Keratinocyte (primary cell): ENCODE data around the gene METTL24. TPM values are rescaled to one million over a fixed set of nuclear protein-coding genes. Genes with fewer than 3 reads are reported as not detected.

ENCODE experiments used
- DNase-seq: peaks from one replicate; pipeline ENCODE4 v3.0.0-alpha.2; 2011; ENCODE audit warnings: low read depth, missing footprints, low spot score
- FAIRE-seq: peaks from 2 replicates; lab custom pipeline; 2011; peaks lifted over from hg19 to GRCh38; lab: Jason Lieb, UNC
- H2AFZ ChIP-seq: 2 replicates; pipeline ENCODE4 v1.6.0; 2012; ENCODE audit warnings: low read length, control low read depth, inconsistent platforms; ENCODE audit not compliant: control insufficient read depth
- H3K27ac ChIP-seq: 2 replicates; pipeline ENCODE4 v1.5.1; 2011; ENCODE audit warnings: low read length; ENCODE audit not compliant: control insufficient read depth, insufficient read depth
- H3K27me3 ChIP-seq: 3 replicates; pipeline ENCODE4 v1.6.0; 2011; ENCODE audit warnings: low read length; ENCODE audit not compliant: control insufficient read depth, insufficient read depth; ENCODE audit errors: extremely low read depth
- H3K36me3 ChIP-seq, 2 experiments: 2 replicates in 1 of 2; 3 replicates in 1 of 2; pipeline ENCODE4 v1.5.1; 2011; ENCODE audit warnings: low read length in 2 of 2, mild to moderate bottlenecking in 1 of 2; ENCODE audit not compliant: control insufficient read depth in 2 of 2, insufficient read depth in 2 of 2; ENCODE audit errors: extremely low read depth in 1 of 2
- H3K4me1 ChIP-seq: 3 replicates; pipeline ENCODE4 v1.5.1; 2011; ENCODE audit warnings: low read length; ENCODE audit not compliant: control insufficient read depth, insufficient read depth; ENCODE audit errors: extremely low read depth
- H3K4me2 ChIP-seq: 3 replicates; pipeline ENCODE4 v1.6.0; 2011; ENCODE audit warnings: low read depth, low read length; ENCODE audit not compliant: control insufficient read depth, insufficient read depth; ENCODE audit errors: extremely low read depth
- H3K4me3 ChIP-seq, 3 experiments: fragments of 200-600 bp in 1 of 3; sonication (generic) in 1 of 3; 2 replicates in 2 of 3; 3 replicates in 1 of 3; pipeline ENCODE4 v1.5.1; 2011 to 2016; ENCODE audit warnings: low read length in 3 of 3, mild to moderate bottlenecking in 3 of 3, control low read depth in 2 of 3, inconsistent platforms in 1 of 3, low read depth in 1 of 3, mixed read lengths in 1 of 3, mixed run types in 1 of 3, moderate library complexity in 1 of 3; ENCODE audit not compliant: control insufficient read depth in 2 of 3, insufficient read depth in 2 of 3; ENCODE audit errors: extremely low read depth in 1 of 3
- H3K79me2 ChIP-seq: 2 replicates; pipeline ENCODE4 v1.6.0; 2012; ENCODE audit warnings: low read length; ENCODE audit not compliant: control insufficient read depth, insufficient read depth
- H3K9ac ChIP-seq: 3 replicates; pipeline ENCODE4 v1.6.0; 2011; ENCODE audit warnings: low read length; ENCODE audit not compliant: control insufficient read depth, insufficient read depth; ENCODE audit errors: extremely low read depth
- H3K9me1 ChIP-seq: 3 replicates; pipeline ENCODE4 v1.6.0; 2011; ENCODE audit warnings: low read length; ENCODE audit not compliant: control insufficient read depth, insufficient read depth; ENCODE audit errors: extremely low read depth
- H3K9me3 ChIP-seq: 2 replicates; pipeline ENCODE4 v1.5.1; 2012; ENCODE audit warnings: low read depth, low read length; ENCODE audit not compliant: control insufficient read depth
- H4K20me1 ChIP-seq: 3 replicates; pipeline ENCODE4 v1.6.0; 2011; ENCODE audit warnings: low read length; ENCODE audit not compliant: control insufficient read depth, insufficient read depth; ENCODE audit errors: extremely low read depth
- EZH2 ChIP-seq: IDR thresholded peaks from one replicate; pipeline ENCODE4 v1.6.1; 2012; ENCODE audit warnings: inconsistent platforms, mild to moderate bottlenecking, low read length, moderate library complexity
- dilution Hi-C: fragments of 300-500 bp; cut with MboI; formaldehyde crosslinking; loops from one replicate; pipeline ENCODE4 v1.7.0; 2020; ENCODE audit warnings: low sequenced_read_pairs; ENCODE audit not compliant: extremely low pct_ligation_motif_present
- polyA plus RNA-seq, 5 experiments: library from polyadenylated mRNA; depleted of rRNA in 3 of 5; stranded (reverse) in 3 of 5; stranded (forward) in 1 of 5; unstranded in 1 of 5; fragments of >200 nt; gene quantifications; 1 replicate in 1 of 5; 2 replicates in 3 of 5; 3 replicates in 1 of 5; pipeline versions ENCODE4 v1.2.1 to v1.2.3, GENCODE V29; 2011 to 2012; ENCODE audit warnings: missing spikeins in 2 of 5, low read depth in 1 of 5, low replicate concordance in 1 of 5
- TF ChIP-seq, protein P1 (sequence below), 3 experiments: IDR thresholded peaks in 1 of 3; conservative IDR thresholded peaks in 1 of 3; optimal IDR thresholded peaks in 1 of 3; 2 replicates in 2 of 3; 3 replicates in 1 of 3; pipeline versions ENCODE3 to v1.5.1; 2011; ENCODE audit warnings: low read length in 3 of 3, mild to moderate bottlenecking in 3 of 3, moderate library complexity in 2 of 3, control low read depth in 1 of 3, inconsistent platforms in 1 of 3; ENCODE audit not compliant: insufficient read depth in 2 of 3; ENCODE audit errors: extremely low read depth in 1 of 3

Gene METTL24
- polyA plus RNA-seq, 1 donor (not counting 4 experiments of a cell fraction or from before 2014, with no cell fraction given): not detected

DNA sequence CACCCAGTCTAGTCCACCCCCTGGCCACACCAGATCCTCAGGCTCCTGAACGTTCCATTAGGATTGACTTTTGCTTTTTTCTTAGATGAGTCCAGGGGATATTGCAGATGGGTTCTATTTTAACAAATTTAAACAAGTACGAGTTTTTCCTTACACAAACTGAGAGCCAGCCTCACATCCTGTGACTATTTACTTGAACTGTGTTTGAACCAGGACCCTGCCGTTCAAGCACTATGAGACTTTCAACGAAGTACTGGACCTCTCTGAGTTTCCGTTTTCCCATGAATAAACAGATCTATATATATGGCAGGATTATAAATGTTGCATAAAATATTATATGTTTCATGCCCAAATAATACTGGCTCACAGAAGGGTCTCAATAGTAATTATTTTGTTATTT lies 1.4 kb upstream of the METTL24 start:
- TF ChIP-seq EZH2: no peak
- TF ChIP-seq, protein P1, sequence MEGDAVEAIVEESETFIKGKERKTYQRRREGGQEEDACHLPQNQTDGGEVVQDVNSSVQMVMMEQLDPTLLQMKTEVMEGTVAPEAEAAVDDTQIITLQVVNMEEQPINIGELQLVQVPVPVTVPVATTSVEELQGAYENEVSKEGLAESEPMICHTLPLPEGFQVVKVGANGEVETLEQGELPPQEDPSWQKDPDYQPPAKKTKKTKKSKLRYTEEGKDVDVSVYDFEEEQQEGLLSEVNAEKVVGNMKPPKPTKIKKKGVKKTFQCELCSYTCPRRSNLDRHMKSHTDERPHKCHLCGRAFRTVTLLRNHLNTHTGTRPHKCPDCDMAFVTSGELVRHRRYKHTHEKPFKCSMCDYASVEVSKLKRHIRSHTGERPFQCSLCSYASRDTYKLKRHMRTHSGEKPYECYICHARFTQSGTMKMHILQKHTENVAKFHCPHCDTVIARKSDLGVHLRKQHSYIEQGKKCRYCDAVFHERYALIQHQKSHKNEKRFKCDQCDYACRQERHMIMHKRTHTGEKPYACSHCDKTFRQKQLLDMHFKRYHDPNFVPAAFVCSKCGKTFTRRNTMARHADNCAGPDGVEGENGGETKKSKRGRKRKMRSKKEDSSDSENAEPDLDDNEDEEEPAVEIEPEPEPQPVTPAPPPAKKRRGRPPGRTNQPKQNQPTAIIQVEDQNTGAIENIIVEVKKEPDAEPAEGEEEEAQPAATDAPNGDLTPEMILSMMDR (optimal IDR thresholded peaks at IDR 0.05 in 1 of 3, IDR thresholded peaks at IDR 0.05 in 1 of 3, conservative IDR thresholded peaks at IDR 0.05 in 1 of 3; ENCODE audit: extremely low read depth in 1 of 3, insufficient read depth in 2 of 3, low read length in 3 of 3): no peak
- H3K4me1 ChIP-seq: no peaks in the 10 kb centered on the region
- no peaks in the 10 kb centered on the region for H3K79me2 ChIP-seq
- H4K20me1 ChIP-seq: no peaks in the 10 kb centered on the region
- no peak overlapping the region for H3K4me3 ChIP-seq
- no peak overlapping the region for H2AFZ ChIP-seq
- no peak overlapping the region for H3K4me2 ChIP-seq
- H3K36me3 ChIP-seq: no peaks in the 10 kb centered on the region
- no peak overlapping the region for H3K27ac ChIP-seq
- no peak for DNase-seq
- no peaks in the 10 kb centered on the region for H3K9me3 ChIP-seq
- FAIRE-seq: no peak
- no peaks in the 10 kb centered on the region for H3K9me1 ChIP-seq
- no peak overlapping the region for H3K9ac ChIP-seq
- dilution Hi-C loops: no loop called here
- H3K27me3 ChIP-seq: peaks cover 59% of the 10 kb centered on the region

DNA sequence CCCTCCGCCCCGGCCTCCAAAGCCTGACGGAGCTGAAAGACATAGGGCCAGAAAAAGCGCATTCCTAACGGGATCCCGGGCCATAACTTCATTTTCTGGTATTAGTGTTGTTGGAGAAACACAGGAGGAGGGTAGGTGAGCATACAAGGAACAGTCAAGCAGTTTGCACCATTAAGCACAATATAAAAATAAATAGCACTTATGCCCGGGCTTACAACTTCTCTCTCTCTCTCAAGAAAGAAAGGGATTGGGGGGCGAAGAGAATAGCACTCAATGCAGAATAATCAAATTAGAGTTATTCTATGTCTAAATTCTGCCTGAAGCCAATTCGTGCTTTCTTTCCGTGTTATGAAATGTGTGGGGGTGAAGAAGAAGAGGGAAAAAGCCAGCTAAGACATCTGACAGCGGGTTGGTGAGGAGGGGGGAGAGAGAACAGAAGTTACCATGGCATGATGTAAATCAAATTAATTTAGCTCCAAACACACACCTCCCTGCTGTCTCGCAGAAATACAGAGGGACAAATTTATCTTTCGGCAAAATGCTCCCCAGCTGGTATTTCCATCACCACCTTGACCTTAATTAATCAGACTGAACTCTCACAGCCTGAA lies 508 bp upstream of the METTL24 start:
- DNase-seq (no peak), FAIRE-seq (no peak)
- Histone ChIP-seq H3K36me3 (no peaks in the 10 kb centered on the region), H3K4me2 (peak overlapping the region; percentile 30), H3K27me3 (peaks cover 51% of the 10 kb centered on the region), H3K9ac (no peak overlapping the region), H3K4me1 (no peaks in the 10 kb centered on the region), H3K9me1 (no peaks in the 10 kb centered on the region), H3K79me2 (no peaks in the 10 kb centered on the region), H3K27ac (no peak overlapping the region), H3K9me3 (no peaks in the 10 kb centered on the region), H2AFZ (no peak overlapping the region), H3K4me3 (peak overlapping the region in 1 of 3 experiments; percentile 24), H4K20me1 (no peaks in the 10 kb centered on the region)
- TF ChIP-seq EZH2: peak; percentile 88
- TF ChIP-seq, protein P1 (optimal IDR thresholded peaks at IDR 0.05 in 1 of 3, IDR thresholded peaks at IDR 0.05 in 1 of 3, conservative IDR thresholded peaks at IDR 0.05 in 1 of 3; ENCODE audit: extremely low read depth in 1 of 3, insufficient read depth in 2 of 3, low read length in 3 of 3): no peak
- dilution Hi-C loops: no loop called here
